SK-N-SH treated with all-trans-retinoic acid at 6 μM for 48 hours (cell line): ENCODE data around the gene RAD54L2.
"Not testable (repeated sequence)": the region's sequence is repeated elsewhere in the genome, so short reads cannot be mapped to it uniquely, and the experiment has no call there.

Experiments
- ATAC-seq: fragments of 200-7000 bp; cut with Tn5 transposase; 3 replicates; pipeline ENCODE4 v1.9.1; 2020; ENCODE audit warnings: mild to moderate bottlenecking, moderate library complexity
- ARNTL ChIP-seq: fragments of 450-650 bp; formaldehyde crosslinking; IDR thresholded peaks from 2 replicates; pipeline ENCODE4 v1.5.0; 2020; ENCODE audit warnings: low read depth, mild to moderate bottlenecking, moderate library complexity, borderline replicate concordance
- BACH2 ChIP-seq: fragments of 250-450 bp; sonication (Bioruptor Pico); IDR thresholded peaks from 2 replicates; pipeline ENCODE4 v1.9.0; 2021; ENCODE audit warnings: mild to moderate bottlenecking, borderline replicate concordance
- CSDC2 ChIP-seq: fragments of 250-450 bp; sonication (Bioruptor Pico); IDR thresholded peaks from 2 replicates; pipeline ENCODE4 v1.5.0; 2020; ENCODE audit warnings: mild to moderate bottlenecking, moderate library complexity
- GLIS3 ChIP-seq: fragments of 250-450 bp; sonication (Bioruptor Pico); IDR thresholded peaks from 2 replicates; pipeline ENCODE4 v1.5.0; 2020; ENCODE audit warnings: mild to moderate bottlenecking, moderate library complexity
- ISL1 ChIP-seq: fragments of 250-450 bp; sonication (Bioruptor Pico); IDR thresholded peaks from 2 replicates; pipeline ENCODE4 v2.1.2; 2022; ENCODE audit warnings: mild to moderate bottlenecking, moderate library complexity
- OSR1 ChIP-seq: fragments of 250-450 bp; sonication (Bioruptor Pico); IDR thresholded peaks from 2 replicates; pipeline ENCODE4 v1.8.0; 2022; ENCODE audit warnings: moderate library complexity, mild to moderate bottlenecking, inconsistent platforms
- PPARA ChIP-seq: fragments of 250-450 bp; sonication (Bioruptor Pico); IDR thresholded peaks from 2 replicates; pipeline ENCODE4 v1.5.0; 2020; ENCODE audit warnings: mild to moderate bottlenecking, borderline replicate concordance
- RARB ChIP-seq: fragments of 250-450 bp; sonication (Bioruptor Pico); IDR thresholded peaks from 2 replicates; pipeline ENCODE4 v1.8.0; 2021; ENCODE audit warnings: mild to moderate bottlenecking, moderate library complexity
- SNAI2 ChIP-seq: fragments of 250-450 bp; sonication (Bioruptor Pico); IDR thresholded peaks from 2 replicates; pipeline ENCODE4 v1.5.0; 2020; ENCODE audit warnings: mild to moderate bottlenecking, moderate library complexity
- TCF4 ChIP-seq: fragments of 250-450 bp; sonication (Bioruptor Pico); IDR thresholded peaks from 2 replicates; pipeline ENCODE4 v1.8.0; 2021; ENCODE audit warnings: mild to moderate bottlenecking, moderate library complexity, borderline replicate concordance
- TOX ChIP-seq: fragments of 250-450 bp; sonication (Bioruptor Pico); IDR thresholded peaks from 2 replicates; pipeline ENCODE4 v1.8.0; 2021; ENCODE audit warnings: mild to moderate bottlenecking, moderate library complexity, borderline replicate concordance
- ZC3H10 ChIP-seq: fragments of 250-450 bp; sonication (Bioruptor Pico); IDR thresholded peaks from 2 replicates; pipeline ENCODE4 v1.5.1; 2021; ENCODE audit warnings: mild to moderate bottlenecking, moderate library complexity
- ZFP3 ChIP-seq: fragments of 250-450 bp; sonication (Bioruptor Pico); IDR thresholded peaks from 2 replicates; pipeline ENCODE4 v1.5.0; 2020; ENCODE audit warnings: mild to moderate bottlenecking, moderate library complexity
- ZFP30 ChIP-seq: fragments of 450-650 bp; formaldehyde crosslinking; IDR thresholded peaks from 2 replicates; pipeline ENCODE4 v1.5.0; 2022; ENCODE audit warnings: mild to moderate bottlenecking, moderate library complexity
- ZNF70 ChIP-seq: fragments of 450-650 bp; formaldehyde crosslinking; IDR thresholded peaks from 2 replicates; pipeline ENCODE4 v1.5.0; 2020; ENCODE audit warnings: mild to moderate bottlenecking, moderate library complexity
- TF ChIP-seq, protein P1 (sequence below): fragments of 250-450 bp; sonication (Bioruptor Pico); IDR thresholded peaks from 2 replicates; pipeline ENCODE4 v1.5.1; 2021; ENCODE audit warnings: mild to moderate bottlenecking, moderate library complexity
- TF ChIP-seq, protein P2 (sequence below): fragments of 250-450 bp; sonication (Bioruptor Pico); IDR thresholded peaks from 2 replicates; pipeline ENCODE4 v1.5.0; 2020; ENCODE audit warnings: mild to moderate bottlenecking, moderate library complexity
- TF ChIP-seq, protein P3 (sequence below): fragments of 250-450 bp; sonication (Bioruptor Pico); IDR thresholded peaks from 2 replicates; pipeline ENCODE4 v1.8.0; 2021; ENCODE audit warnings: low read depth, mild to moderate bottlenecking, moderate library complexity, borderline replicate concordance
- TF ChIP-seq, protein P4 (sequence below): fragments of 250-450 bp; sonication (Bioruptor Pico); IDR thresholded peaks from 2 replicates; pipeline ENCODE4 v1.5.1; 2020; ENCODE audit warnings: low read depth, mild to moderate bottlenecking, moderate library complexity
- TF ChIP-seq, protein P5 (sequence below): fragments of 250-450 bp; sonication (Bioruptor Pico); IDR thresholded peaks from 2 replicates; pipeline ENCODE4 v1.8.0; 2020; ENCODE audit warnings: mild to moderate bottlenecking, moderate library complexity, borderline replicate concordance

Gene RAD54L2

DNA sequence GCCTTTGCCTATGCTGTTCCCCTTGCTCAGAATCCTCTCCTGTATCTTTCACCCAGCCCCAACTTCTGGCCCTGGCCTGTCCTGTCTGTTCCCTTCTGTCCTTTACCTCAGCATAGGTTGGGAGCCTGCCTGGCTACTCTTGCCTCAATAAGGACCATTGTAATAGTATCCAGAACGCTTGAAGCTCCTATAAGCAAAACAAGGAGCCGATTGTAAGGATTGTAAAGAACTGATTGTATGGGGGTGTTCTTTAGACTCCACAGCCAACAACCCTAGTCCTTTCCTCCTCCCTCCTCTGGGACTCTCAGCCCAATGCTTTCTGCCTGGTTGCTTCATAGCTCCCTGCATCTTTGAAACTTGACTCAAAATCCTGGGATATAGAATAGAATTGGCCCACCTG is 18.7 kb upstream of the RAD54L2 start (continued):
- TF ChIP-seq, protein P1, sequence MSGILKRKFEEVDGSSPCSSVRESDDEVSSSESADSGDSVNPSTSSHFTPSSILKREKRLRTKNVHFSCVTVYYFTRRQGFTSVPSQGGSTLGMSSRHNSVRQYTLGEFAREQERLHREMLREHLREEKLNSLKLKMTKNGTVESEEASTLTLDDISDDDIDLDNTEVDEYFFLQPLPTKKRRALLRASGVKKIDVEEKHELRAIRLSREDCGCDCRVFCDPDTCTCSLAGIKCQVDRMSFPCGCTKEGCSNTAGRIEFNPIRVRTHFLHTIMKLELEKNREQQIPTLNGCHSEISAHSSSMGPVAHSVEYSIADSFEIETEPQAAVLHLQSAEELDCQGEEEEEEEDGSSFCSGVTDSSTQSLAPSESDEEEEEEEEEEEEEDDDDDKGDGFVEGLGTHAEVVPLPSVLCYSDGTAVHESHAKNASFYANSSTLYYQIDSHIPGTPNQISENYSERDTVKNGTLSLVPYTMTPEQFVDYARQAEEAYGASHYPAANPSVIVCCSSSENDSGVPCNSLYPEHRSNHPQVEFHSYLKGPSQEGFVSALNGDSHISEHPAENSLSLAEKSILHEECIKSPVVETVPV (CRISPR knock-in tag) = no peak
- TF ChIP-seq ZFP3 (CRISPR knock-in tag) (no peak), BACH2 (CRISPR knock-in tag) (no peak), OSR1 (CRISPR knock-in tag) (no peak)
- TF ChIP-seq, protein P2, sequence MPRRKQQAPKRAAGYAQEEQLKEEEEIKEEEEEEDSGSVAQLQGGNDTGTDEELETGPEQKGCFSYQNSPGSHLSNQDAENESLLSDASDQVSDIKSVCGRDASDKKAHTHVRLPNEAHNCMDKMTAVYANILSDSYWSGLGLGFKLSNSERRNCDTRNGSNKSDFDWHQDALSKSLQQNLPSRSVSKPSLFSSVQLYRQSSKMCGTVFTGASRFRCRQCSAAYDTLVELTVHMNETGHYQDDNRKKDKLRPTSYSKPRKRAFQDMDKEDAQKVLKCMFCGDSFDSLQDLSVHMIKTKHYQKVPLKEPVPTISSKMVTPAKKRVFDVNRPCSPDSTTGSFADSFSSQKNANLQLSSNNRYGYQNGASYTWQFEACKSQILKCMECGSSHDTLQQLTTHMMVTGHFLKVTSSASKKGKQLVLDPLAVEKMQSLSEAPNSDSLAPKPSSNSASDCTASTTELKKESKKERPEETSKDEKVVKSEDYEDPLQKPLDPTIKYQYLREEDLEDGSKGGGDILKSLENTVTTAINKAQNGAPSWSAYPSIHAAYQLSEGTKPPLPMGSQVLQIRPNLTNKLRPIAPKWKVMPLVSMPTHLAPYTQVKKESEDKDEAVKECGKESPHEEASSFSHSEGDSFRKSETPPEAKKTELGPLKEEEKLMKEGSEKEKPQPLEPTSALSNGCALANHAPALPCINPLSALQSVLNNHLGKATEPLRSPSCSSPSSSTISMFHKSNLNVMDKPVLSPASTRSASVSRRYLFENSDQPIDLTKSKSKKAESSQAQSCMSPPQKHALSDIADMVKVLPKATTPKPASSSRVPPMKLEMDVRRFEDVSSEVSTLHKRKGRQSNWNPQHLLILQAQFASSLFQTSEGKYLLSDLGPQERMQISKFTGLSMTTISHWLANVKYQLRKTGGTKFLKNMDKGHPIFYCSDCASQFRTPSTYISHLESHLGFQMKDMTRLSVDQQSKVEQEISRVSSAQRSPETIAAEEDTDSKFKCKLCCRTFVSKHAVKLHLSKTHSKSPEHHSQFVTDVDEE (CRISPR knock-in tag) = no peak
- TF ChIP-seq, protein P3, sequence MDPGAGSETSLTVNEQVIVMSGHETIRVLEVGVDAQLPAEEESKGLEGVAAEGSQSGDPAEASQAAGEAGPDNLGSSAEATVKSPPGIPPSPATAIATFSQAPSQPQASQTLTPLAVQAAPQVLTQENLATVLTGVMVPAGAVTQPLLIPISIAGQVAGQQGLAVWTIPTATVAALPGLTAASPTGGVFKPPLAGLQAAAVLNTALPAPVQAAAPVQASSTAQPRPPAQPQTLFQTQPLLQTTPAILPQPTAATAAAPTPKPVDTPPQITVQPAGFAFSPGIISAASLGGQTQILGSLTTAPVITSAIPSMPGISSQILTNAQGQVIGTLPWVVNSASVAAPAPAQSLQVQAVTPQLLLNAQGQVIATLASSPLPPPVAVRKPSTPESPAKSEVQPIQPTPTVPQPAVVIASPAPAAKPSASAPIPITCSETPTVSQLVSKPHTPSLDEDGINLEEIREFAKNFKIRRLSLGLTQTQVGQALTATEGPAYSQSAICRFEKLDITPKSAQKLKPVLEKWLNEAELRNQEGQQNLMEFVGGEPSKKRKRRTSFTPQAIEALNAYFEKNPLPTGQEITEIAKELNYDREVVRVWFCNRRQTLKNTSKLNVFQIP (CRISPR knock-in tag) = no peak
- TF ChIP-seq, all 23 proteins: peak for 0

DNA sequence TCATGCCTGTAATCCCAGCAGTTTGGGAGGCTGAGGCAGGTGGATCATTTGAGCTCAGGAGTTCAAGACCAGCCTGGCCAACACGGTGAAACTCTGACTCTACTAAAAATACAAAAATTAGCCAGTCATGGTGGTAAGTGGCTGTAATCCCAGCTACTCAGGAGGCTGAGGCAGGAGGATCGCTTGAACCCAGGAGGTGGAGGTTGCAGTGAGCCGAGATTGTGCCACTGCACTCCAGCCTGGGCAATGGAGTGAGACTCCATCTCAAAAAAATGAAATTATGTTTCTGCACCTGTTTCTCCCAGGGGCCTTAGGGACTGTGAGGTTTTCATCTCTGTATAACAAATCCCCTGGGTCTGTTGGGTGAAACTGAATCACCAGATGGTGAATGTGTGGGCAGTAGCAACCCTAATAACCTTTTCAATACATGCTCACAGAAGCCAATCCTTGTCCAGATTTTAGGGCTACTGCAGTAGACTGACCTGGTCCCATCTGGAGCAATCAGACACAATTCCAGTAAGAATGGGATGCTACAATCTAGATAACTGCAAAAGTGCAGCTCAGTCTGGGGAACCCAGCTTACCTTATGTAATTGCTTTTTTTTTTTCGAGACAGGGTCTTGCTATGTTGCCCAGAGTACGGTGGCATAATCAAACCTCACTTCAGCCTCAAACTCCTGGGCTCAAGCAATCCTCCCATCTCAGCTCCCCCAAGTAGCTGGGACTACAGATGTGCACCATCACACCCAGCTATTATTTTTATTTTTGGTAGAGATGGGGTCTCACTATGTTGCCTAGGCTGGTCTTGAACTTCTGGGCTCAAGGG is 17.4 kb upstream of the RAD54L2 start:
- not testable (repeated sequence) for ATAC-seq

DNA sequence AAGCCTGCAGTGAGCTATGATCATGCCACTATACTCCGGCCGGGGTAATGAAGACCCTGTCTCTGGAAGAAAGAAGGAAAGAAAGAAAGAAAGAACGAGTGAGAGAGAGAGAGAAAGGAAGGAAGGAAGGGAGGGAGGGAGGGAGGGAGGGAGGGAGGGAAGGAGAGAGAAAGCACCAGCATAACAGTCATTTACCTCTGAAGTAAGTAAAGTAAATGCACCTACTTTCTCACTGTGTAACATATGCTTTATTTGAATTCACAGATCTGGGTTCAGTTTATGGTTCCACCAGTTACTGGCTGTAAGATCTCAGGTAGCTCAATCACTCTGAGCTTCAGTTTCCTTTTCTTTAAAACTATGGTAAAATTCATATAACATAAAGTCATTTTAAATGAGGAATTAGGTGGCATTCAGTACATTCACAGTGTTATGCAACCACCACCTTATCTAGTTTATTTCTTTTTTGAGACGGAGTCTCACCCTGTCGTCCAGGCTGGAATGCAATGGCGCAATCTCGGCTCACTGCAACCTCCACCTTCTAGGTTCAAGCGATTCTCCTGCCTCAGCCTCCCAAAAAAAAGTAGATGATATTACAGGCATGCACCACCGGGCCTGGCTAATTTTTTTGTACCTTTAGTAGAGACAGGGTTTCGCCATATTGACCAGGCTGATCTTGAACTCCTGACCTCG is 16.1 kb upstream of the RAD54L2 start:
- TF ChIP-seq, protein P3 (CRISPR knock-in tag) = no peak
- no peak for TF ChIP-seq ZFP3 (CRISPR knock-in tag)
- TF ChIP-seq ZC3H10 = no peak
- no peak for TF ChIP-seq ZNF70 (CRISPR knock-in tag)
- TF ChIP-seq, protein P4, sequence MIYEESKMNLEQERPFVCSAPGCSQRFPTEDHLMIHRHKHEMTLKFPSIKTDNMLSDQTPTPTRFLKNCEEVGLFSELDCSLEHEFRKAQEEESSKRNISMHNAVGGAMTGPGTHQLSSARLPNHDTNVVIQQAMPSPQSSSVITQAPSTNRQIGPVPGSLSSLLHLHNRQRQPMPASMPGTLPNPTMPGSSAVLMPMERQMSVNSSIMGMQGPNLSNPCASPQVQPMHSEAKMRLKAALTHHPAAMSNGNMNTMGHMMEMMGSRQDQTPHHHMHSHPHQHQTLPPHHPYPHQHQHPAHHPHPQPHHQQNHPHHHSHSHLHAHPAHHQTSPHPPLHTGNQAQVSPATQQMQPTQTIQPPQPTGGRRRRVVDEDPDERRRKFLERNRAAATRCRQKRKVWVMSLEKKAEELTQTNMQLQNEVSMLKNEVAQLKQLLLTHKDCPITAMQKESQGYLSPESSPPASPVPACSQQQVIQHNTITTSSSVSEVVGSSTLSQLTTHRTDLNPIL (CRISPR knock-in tag) = no peak
- ATAC-seq = no peak

DNA sequence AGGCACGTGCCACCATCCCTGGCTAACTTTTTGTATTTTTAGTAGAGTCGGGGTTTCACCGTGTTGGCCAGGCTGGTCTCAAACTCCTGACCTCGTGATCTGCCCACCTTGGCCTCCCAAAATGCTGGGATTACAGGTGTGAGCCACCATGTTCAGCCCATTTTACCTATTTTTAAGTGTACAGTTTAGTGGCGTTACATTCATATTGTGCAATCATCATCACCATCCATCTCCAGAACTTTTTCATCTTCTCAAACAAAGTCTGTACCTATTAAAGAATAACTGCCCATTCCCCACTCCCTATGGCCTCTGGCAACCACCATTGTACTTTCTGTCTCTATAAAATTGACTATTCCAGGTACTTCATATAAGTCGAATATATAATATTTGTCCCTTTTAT is 13.6 kb upstream of the RAD54L2 start:
- ATAC-seq = not testable (repeated sequence)

DNA sequence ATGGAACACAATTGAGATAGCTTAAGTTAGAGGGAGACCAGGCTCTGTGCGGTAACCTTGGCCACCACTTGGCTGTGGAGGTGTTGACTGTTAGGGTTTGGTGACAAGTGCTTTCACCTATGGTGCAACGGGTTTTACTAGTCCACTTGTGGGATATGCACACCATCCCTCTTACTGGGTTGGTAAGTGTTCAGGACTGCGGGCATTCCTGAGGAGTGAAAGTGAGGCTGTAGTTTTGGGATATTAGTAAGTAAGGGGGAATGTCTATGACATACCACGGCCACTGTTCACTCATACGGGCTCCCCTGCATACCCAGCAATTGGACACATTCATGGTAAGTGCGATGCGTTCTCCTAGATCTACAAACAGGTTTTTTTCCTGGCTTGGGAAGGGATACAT is 8.0 kb upstream of the RAD54L2 start:
- no peak; the same call in 2 of the 3 replicates for ATAC-seq
- TF ChIP-seq ZFP3 (CRISPR knock-in tag) (no peak), SNAI2 (no peak), ZC3H10 (no peak), ZFP30 (CRISPR knock-in tag) (no peak), TOX (CRISPR knock-in tag) (no peak), BACH2 (CRISPR knock-in tag) (no peak), OSR1 (CRISPR knock-in tag) (no peak), GLIS3 (CRISPR knock-in tag) (no peak), ISL1 (CRISPR knock-in tag) (no peak), PPARA (CRISPR knock-in tag) (no peak), ZNF70 (CRISPR knock-in tag) (no peak), ARNTL (CRISPR knock-in tag) (no peak), RARB (CRISPR knock-in tag) (no peak), TCF4 (CRISPR knock-in tag) (no peak), CSDC2 (CRISPR knock-in tag) (no peak)
- TF ChIP-seq, protein P5, sequence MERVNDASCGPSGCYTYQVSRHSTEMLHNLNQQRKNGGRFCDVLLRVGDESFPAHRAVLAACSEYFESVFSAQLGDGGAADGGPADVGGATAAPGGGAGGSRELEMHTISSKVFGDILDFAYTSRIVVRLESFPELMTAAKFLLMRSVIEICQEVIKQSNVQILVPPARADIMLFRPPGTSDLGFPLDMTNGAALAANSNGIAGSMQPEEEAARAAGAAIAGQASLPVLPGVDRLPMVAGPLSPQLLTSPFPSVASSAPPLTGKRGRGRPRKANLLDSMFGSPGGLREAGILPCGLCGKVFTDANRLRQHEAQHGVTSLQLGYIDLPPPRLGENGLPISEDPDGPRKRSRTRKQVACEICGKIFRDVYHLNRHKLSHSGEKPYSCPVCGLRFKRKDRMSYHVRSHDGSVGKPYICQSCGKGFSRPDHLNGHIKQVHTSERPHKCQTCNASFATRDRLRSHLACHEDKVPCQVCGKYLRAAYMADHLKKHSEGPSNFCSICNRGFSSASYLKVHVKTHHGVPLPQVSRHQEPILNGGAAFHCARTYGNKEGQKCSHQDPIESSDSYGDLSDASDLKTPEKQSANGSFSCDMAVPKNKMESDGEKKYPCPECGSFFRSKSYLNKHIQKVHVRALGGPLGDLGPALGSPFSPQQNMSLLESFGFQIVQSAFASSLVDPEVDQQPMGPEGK = no peak
- TF ChIP-seq, protein P4 (CRISPR knock-in tag) = no peak
- TF ChIP-seq, all 23 proteins: peak for 0
